ENCODE measurements around the gene BHMT. TPM values are rescaled to one million over a fixed set of nuclear protein-coding genes. Genes with fewer than 3 reads are reported as not detected.

The BHMT gene
- total and polyA plus RNA-seq, 2 experiments from 2014 or later = 2.6 to 4.2 TPM

GRCh38 chr5:79170661-79171060 lies 59.1 kb downstream of the BHMT start (continued):
- TF ChIP-seq POLR2AphosphoS5 (IDR thresholded peaks at IDR 0.05; ENCODE audit: low read depth) (no peak), ZNF331 (CRISPR knock-in tag; IDR thresholded peaks at IDR 0.05; ENCODE audit: low read depth) (no peak), REST (IDR thresholded peaks at IDR 0.05; ENCODE audit: unreplicated experiment) (no peak), CREB1 (CRISPR knock-in tag; IDR thresholded peaks at IDR 0.05; ENCODE audit: low read depth) (no peak), EZH2 (IDR thresholded peaks at IDR 0.05; ENCODE audit: low read depth, unreplicated experiment) (no peak)

GRCh38 chr5:79171635-79172245 lies 60.1 kb downstream of the BHMT start:
- DNase-seq (ENCODE audit: low spot score) = no peak
- H3K4me2 ChIP-seq = 0 out of 2 replicates have a peak overlapping the region, but pooled peaks have one; percentile 28
- H3F3A ChIP-seq (replicated peaks; ENCODE audit: low read depth) = no peaks in the 10 kb centered on the region
- peaks cover 3% of the 10 kb centered on the region for H3K27me3 Mint-ChIP-seq (ENCODE audit: insufficient read depth, low read depth, poor library complexity)
- peaks cover 24% of the 10 kb centered on the region for H3K4me1 Mint-ChIP-seq
- H3K36me3 ChIP-seq (ENCODE audit: insufficient read depth) = no peaks in the 10 kb centered on the region
- H3K4me3 Mint-ChIP-seq = no peak overlapping the region
- H3K4me3 ChIP-seq = no peak overlapping the region
- no peaks in the 10 kb centered on the region for H3K79me2 ChIP-seq (replicated peaks; ENCODE audit: insufficient read depth)
- no peaks in the 10 kb centered on the region for H3K9me3 Mint-ChIP-seq
- H3K4me1 ChIP-seq (ENCODE audit: insufficient read depth) = peaks cover 20% of the 10 kb centered on the region
- H3K27ac Mint-ChIP-seq = no peak overlapping the region
- no peaks in the 10 kb centered on the region for H4K20me1 ChIP-seq (replicated peaks; ENCODE audit: insufficient read depth)
- no peaks in the 10 kb centered on the region for H3K36me3 Mint-ChIP-seq (ENCODE audit: low read depth)
- H2AFZ ChIP-seq = peak overlapping the region; percentile 19
- peak; percentile 25; the same call in 2 of the 3 replicates for ATAC-seq
- no peaks in the 10 kb centered on the region for H3K27me3 ChIP-seq (ENCODE audit: insufficient read depth)
- no peak overlapping the region for H3K27ac ChIP-seq (ENCODE audit: low read depth)
- H3K9me2 ChIP-seq (ENCODE audit: insufficient read depth) = 0 out of 2 replicates have a peak, but pooled peaks cover 2% of the 10 kb centered on the region
- TF ChIP-seq STAT1 (IDR thresholded peaks at IDR 0.05; ENCODE audit: unreplicated experiment) (no peak), EZH2phosphoT487 (IDR thresholded peaks at IDR 0.05; ENCODE audit: unreplicated experiment) (no peak), REST (IDR thresholded peaks at IDR 0.05; ENCODE audit: unreplicated experiment) (no peak), JUNB (IDR thresholded peaks at IDR 0.05; ENCODE audit: unreplicated experiment) (no peak), CTCF (conservative IDR thresholded peaks at IDR 0.05; ENCODE audit: low read depth in 2 of 2) (no peak), POLR2AphosphoS5 (IDR thresholded peaks at IDR 0.05; ENCODE audit: low read depth) (no peak), ZNF331 (CRISPR knock-in tag; IDR thresholded peaks at IDR 0.05; ENCODE audit: low read depth) (no peak), EZH2 (IDR thresholded peaks at IDR 0.05; ENCODE audit: low read depth, unreplicated experiment) (no peak), ETS1 (IDR thresholded peaks at IDR 0.05) (no peak), ZNF114 (CRISPR knock-in tag; IDR thresholded peaks at IDR 0.05) (no peak)

Data from GM23338 (cell line).